Body of pancreas (tissue), 4 donors: ENCODE results near the gene C2. TPM values are rescaled to one million over a fixed set of nuclear protein-coding genes. Genes with fewer than 3 reads are reported as not detected.

Source experiments
- ATAC-seq: fragments of 150-250 bp; one replicate; pipeline ENCODE4 v1.9.1; 2016
- DNase-seq, 4 donors: peaks; one replicate each; pipeline ENCODE4 v3.0.0-alpha.2; 2019
- H3K27ac ChIP-seq, 4 donors: fragments of 200-600 bp; sonication (generic); 1 replicate in 3 of 4; 2 replicates in 1 of 4; pipeline versions ENCODE4 v1.5.1 to v1.6.1; 2016 to 2019; ENCODE audit warnings: mild to moderate bottlenecking in 1 of 4, mixed read lengths in 1 of 4, moderate library complexity in 1 of 4
- H3K27me3 ChIP-seq, 2 donors: fragments of 200-600 bp; sonication (generic); one replicate each; pipeline ENCODE4 v1.6.0; 2016; ENCODE audit warnings: mild to moderate bottlenecking in 1 of 2
- H3K36me3 ChIP-seq, 2 donors: fragments of 200-600 bp; sonication (generic); replicated peaks in 1 of 2; 2 replicates each; pipeline ENCODE4 v1.5.1; 2016; ENCODE audit warnings: low read depth in 2 of 2; ENCODE audit not compliant: insufficient read depth in 1 of 2
- H3K4me1 ChIP-seq: fragments of 200-600 bp; sonication (generic); one replicate; pipeline ENCODE4 v1.6.0; 2016
- H3K4me3 ChIP-seq, 2 donors: fragments of 200-600 bp; sonication (generic); 1 replicate in 1 of 2; 2 replicates in 1 of 2; pipeline ENCODE4 v1.5.1; 2016 to 2019
- H3K9me3 ChIP-seq, 3 donors: fragments of 200-600 bp; sonication (generic); 1 replicate in 2 of 3; 2 replicates in 1 of 3; pipeline ENCODE4 v1.5.1; 2016
- POLR2A ChIP-seq, 3 donors: fragments of 450-650 bp; IDR thresholded peaks; one replicate each; pipeline ENCODE4 v1.6.1; 2016; ENCODE audit warnings: antibody characterized with exemption in 3 of 3, mild to moderate bottlenecking in 2 of 3
- WGBS, 2 donors: methylation state at CpG; one replicate each; pipeline ENCODE4 v1.1.5; 2017; 5-methylcytosine and 5-hydroxymethylcytosine counted together
- intact Hi-C: fragments of 100-400 bp; cut with DNase I; formaldehyde crosslinking; loops from one replicate; pipeline ENCODE4 v1.15.1; 2023
- total RNA-seq, 2 donors: library from RNA; depleted of rRNA; stranded (reverse); fragments of >200 nt; gene quantifications; one replicate each; pipeline ENCODE4 v1.1.0, GENCODE V29; 2016
- TF ChIP-seq, protein P1 (sequence below), 7 experiments: fragments of 450-650 bp in 4 of 7; fragments of 200-600 bp in 3 of 7; sonication (generic) in 3 of 7; IDR thresholded peaks; one replicate each; pipeline ENCODE4 v1.5.1; 2016 to 2019; ENCODE audit warnings: antibody characterized with exemption in 7 of 7

The C2 gene
- total RNA-seq, 2 donors from 2014 or later: 1.3 TPM

DNA sequence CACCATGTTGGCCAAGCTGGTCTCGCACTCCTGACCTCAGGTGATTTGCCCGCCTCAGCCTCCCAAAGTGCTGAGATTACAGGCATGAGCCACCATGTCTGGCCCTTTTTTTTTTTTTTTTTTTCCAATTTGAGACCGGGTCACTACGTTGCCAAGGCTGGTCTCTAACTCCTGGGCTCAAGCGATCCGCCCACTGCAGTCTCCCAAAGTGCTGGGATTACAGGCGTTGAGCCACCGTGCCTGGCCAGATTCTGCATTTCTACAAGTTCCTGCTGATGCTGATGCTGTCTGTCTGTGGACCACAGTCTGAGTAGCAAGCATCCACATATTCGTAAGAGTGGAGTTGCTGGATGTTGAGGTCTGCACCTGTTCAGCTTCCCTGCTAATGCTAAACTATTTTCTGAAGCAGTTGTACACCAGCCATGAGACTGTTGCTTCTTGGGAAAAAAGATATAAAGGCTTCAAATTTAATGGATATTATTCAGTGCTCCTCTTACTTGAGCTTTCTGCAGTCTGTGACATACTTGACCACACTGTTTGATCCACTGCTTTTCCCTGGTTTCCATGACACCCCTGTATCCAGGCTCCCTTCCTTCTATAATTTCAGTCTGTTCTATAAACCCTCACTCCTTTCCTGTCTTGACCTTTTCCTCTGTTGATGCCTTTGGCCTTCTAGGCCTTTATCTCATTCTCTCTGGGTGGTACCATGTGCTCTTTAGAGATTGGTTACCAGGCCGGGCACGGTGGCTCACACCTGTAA lies 15.5 kb upstream of the C2 start:
- intact Hi-C loops: no loop called here
- DNase-seq (no peak), ATAC-seq (no peak)
- Histone ChIP-seq H3K4me1 (no peaks in the 10 kb centered on the region), H3K27ac (no peak overlapping the region), H3K36me3 (no peaks in the 10 kb centered on the region), H3K9me3 (no peaks in the 10 kb centered on the region), H3K27me3 (no peaks in the 10 kb centered on the region), H3K4me3 (no peak overlapping the region)
- TF ChIP-seq, protein P1, sequence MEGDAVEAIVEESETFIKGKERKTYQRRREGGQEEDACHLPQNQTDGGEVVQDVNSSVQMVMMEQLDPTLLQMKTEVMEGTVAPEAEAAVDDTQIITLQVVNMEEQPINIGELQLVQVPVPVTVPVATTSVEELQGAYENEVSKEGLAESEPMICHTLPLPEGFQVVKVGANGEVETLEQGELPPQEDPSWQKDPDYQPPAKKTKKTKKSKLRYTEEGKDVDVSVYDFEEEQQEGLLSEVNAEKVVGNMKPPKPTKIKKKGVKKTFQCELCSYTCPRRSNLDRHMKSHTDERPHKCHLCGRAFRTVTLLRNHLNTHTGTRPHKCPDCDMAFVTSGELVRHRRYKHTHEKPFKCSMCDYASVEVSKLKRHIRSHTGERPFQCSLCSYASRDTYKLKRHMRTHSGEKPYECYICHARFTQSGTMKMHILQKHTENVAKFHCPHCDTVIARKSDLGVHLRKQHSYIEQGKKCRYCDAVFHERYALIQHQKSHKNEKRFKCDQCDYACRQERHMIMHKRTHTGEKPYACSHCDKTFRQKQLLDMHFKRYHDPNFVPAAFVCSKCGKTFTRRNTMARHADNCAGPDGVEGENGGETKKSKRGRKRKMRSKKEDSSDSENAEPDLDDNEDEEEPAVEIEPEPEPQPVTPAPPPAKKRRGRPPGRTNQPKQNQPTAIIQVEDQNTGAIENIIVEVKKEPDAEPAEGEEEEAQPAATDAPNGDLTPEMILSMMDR (IDR thresholded peaks at IDR 0.05): no peak
- no peak for TF ChIP-seq POLR2A (IDR thresholded peaks at IDR 0.05)
- WGBS, 2 donors: 71 to 73% methylated on average over 11 of the region's 11 CpGs

DNA sequence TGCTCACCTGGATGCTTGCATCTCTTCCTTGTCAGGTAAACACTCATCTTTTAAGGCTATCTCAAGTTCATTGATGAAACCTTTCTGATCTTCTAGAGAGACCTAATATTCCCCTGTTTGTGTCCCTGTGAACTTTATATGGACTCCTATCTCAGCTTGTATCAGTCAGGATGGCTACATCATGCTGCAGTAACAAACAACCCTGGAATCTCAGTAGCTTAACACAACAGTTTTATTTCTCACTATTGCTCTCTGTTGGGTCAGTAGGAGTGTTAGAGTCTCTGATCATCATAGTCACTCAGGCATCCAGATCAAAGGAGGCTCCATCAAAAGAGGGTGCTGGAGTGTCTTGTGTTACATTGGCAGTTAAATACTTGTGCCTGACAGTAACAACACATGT lies 12.2 kb upstream of the C2 start:
- Histone ChIP-seq H3K27ac (no peak overlapping the region), H3K36me3 (no peaks in the 10 kb centered on the region), H3K4me3 (no peak overlapping the region), H3K9me3 (no peaks in the 10 kb centered on the region), H3K27me3 (no peaks in the 10 kb centered on the region), H3K4me1 (no peaks in the 10 kb centered on the region)
- DNase-seq (no peak), ATAC-seq (no peak)
- intact Hi-C loops: no loop called here
- TF ChIP-seq, protein P1 (IDR thresholded peaks at IDR 0.05): no peak
- no peak for TF ChIP-seq POLR2A (IDR thresholded peaks at IDR 0.05)

- no peaks in the 10 kb centered on the region for H3K36me3 ChIP-seq
- H3K4me1 ChIP-seq: no peaks in the 10 kb centered on the region
- no peak overlapping the region for H3K27ac ChIP-seq
- H3K27me3 ChIP-seq: no peaks in the 10 kb centered on the region
- H3K4me3 ChIP-seq: no peak overlapping the region
- ATAC-seq: no peak
- no peak for DNase-seq
- 62 to 68% methylated on average over 6 of the region's 6 CpGs for WGBS, 2 donors
- TF ChIP-seq POLR2A (IDR thresholded peaks at IDR 0.05): no peak
- TF ChIP-seq, protein P1 (IDR thresholded peaks at IDR 0.05): no peak
- intact Hi-C loops: no loop called here
- H3K9me3 ChIP-seq: no peaks in the 10 kb centered on the region
Observed at GRCh38 chr6:31915756-31916155, 11.8 kb upstream of the C2 start.

DNA sequence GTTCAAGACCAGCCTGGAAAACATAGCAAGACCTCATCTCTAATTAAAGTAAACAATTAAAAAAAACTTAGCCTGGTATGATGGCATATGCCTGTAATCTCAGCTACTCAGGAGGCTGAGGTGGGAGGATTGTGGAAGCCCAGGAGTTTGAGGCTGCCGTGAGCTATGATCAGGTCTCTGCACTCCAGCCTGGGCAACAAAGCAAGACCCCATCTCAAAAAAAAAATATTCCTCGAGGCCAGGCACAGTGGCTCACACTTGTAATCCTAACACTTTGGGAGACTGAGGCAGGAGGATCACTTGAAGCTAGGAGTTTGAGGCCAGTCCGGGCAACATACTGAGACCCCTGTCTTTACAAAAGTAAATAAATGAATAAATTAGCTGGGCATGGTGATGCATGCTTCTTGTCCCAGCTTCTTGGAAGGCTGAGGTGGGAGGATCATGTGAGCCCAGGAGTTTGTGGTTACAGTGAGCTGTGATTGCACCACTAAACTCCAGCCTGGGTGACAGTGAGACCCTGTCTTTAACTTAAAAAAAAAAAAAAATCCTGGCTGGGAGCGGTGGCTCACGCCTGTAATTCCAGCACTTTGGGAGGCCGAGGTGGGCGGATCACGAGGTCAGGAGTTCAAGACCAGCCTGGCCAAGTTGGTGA lies 9.3 kb upstream of the C2 start:
- no peaks in the 10 kb centered on the region for H3K9me3 ChIP-seq

More for the DNA sequence above, 9.3 kb upstream of the C2 start:
- Histone ChIP-seq H3K4me3 (no peak overlapping the region), H3K36me3 (no peaks in the 10 kb centered on the region), H3K4me1 (no peaks in the 10 kb centered on the region), H3K27ac (no peak overlapping the region), H3K27me3 (no peaks in the 10 kb centered on the region)
- intact Hi-C loops: no loop called here
- WGBS, 2 donors: 74% methylated on average over 8 of the region's 8 CpGs
- ATAC-seq (no peak), DNase-seq (no peak)
- TF ChIP-seq, protein P1 (IDR thresholded peaks at IDR 0.05): no peak
- no peak for TF ChIP-seq POLR2A (IDR thresholded peaks at IDR 0.05)
